GM18505 (cell line): Measurements from ENCODE around the gene ZNF787.

Source experiments
- ATAC-seq: cut with Tn5 transposase; IDR thresholded peaks from one replicate; pipeline ENCODE4 v1.9.1; 2021; ENCODE audit not compliant: unreplicated experiment
- POLR2A ChIP-seq: IDR thresholded peaks from 4 replicates; pipeline ENCODE4 v1.6.1; 2011; ENCODE audit warnings: borderline replicate concordance; ENCODE audit not compliant: insufficient read depth, insufficient read length; ENCODE audit errors: extremely low read depth

ZNF787 gene

DNA sequence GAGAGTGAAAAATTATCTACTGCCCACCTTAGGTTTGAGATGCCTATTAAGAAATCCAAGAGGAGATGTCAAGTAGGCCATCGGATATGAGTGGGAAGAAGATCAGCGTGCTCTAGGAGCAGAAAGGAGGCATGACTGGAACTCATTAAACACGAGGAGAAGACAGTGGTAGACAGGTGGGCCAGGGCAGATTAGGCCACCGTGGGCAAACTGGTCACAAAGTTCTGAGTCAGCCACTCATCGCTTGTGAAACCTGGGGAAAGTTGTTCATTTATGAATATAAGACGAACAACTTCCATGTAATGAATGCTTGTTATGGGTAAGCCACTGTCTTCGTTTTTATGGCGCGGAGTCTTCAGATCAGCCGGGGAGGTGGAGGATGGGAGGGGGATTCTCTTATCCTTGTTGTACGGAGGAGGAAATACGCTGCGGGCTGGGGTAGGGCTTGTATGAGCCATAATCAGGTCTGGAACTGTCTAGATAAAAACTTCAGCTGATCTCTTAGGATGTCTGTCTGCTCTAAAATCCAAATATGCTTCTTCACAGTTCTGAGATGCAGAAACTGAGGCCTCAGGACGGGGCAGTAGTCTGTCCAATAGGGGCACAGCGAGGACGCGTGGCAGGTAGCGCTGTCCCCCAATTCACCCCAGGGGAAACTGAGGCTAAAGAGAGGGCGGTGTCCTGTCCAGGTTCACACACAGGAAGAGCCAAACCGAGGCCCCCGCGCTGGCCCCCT lies 18.9 kb upstream of the ZNF787 start:
- TF ChIP-seq POLR2A = no peak
- ATAC-seq = no peak

DNA sequence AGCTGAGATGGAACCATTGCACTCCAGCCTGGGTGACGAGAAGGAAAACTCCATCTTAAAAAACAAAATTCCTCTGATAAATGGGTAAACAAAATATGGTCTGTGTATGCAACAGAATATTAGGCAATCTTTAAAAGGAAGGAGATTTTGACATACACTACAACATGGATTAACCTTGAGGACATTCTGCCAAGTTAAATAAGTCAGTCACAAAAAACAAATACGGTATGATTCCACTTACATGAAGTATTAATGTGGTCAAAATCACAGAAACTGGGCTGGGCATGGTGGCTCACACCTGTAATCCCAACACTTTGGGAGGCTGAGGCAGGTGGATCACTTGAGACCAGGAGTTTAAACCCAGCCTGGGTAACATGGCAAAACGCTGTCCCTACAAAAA lies 17.0 kb upstream of the ZNF787 start:
- ATAC-seq = no peak
- no peak for TF ChIP-seq POLR2A

DNA sequence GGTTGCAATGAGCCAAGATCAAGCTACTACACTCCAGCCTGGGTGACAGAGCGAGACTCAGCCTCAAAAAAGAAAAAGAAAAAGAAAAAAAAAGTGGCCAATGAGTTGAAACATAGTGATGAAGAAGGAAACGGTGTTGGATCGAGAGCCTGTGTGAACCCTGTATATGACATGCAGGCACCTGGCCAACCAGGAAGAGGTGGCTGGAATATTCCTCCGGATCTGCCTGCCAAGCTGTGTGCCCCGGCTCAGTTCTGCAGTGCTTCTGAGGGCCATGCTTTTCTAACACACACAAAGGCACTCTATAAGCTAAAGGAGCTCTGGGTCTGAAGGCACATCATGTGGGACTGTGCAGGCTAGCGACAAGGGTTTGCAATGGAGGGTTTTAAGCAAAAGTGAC lies 16.3 kb upstream of the ZNF787 start:
- no peak for TF ChIP-seq POLR2A
- no peak for ATAC-seq

GRCh38 chr19:56136362-56136761 lies 15.3 kb upstream of the ZNF787 start:
- no peak for TF ChIP-seq POLR2A
- ATAC-seq = no peak

DNA sequence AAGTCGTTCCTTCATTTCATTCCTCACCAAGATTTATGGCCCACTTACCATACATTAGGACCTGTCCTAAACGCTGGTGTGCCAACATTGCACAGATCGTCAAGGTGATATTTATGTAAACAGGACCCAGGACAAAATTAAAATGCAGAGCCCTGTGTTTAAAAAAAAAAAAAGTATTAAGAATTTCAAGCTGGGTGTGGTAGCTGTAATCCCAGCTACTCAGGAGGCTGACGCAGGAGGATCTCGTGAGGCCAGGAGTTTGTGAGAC lies 13.5 kb upstream of the ZNF787 start:
- no peak for TF ChIP-seq POLR2A
- no peak for ATAC-seq

DNA sequence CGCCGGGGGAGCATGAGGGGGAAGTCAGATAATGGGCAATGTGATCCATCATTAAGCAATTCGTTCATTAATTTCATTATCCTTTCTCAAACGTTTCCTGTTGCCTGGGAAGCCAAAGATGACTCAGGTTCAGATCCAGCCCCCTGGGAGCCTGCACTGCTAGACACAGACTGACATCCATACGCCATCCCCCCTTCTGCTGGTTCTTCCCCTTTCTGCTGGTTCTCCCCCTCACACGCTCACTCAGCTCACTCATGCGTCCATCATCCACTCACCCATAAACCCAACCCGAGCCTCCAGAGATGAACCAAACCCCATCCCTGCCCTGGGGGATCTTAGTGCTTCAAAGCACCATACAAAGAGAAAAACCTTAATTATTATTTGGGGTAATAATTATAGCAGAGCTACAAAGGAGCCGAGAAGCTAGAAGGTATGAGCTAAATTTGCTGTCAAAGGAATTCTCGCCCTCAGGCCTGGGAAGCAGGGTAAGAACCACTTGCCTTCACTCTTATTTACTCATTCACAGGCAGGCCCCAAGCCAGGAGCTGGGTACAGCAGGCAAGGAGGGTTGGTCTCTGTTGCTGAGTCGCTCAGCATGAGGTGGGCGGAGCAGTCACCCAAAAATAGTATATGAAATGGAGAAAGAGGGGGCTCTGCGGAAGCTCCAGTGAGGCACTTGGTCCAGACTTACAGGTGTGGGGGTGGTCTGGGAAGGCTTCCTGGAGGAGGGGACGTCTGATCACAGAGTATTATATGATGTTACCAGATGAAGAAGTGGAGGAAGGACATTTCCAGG lies 13.0 kb upstream of the ZNF787 start:
- TF ChIP-seq POLR2A = no peak
- peak; percentile 85 for ATAC-seq

DNA sequence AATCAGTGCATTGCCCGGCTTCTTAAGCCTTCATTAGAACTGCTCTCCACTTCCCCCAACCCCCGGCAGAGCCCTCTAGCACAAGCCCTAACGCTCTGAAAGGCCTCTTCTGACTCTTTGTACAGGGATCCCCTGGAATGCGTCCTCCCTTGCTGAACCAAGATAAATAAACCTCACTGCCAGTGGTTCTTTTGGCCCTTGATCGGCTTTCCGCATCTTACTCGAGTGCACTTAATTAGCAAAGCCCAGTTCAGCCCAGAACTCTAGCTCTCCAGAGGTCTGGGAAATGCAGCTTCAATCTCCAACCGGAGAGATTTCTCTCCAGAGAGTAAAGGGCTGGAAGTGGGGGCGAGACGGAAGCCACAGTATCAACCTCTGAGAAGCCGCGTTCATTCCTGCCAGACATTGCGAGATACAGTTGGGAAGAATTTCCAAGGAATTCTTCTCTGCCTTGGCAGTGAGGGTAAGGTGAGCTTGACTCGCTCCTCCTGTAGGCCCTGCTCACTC lies 11.3 kb upstream of the ZNF787 start:
- no peak for ATAC-seq
- no peak for TF ChIP-seq POLR2A

GRCh38 chr19:56131651-56132050 lies 10.6 kb upstream of the ZNF787 start:
- no peak for TF ChIP-seq POLR2A
- no peak for ATAC-seq

- ATAC-seq = no peak
- no peak for TF ChIP-seq POLR2A
These were observed 8.9 kb upstream of the ZNF787 start for GRCh38 chr19:56130006-56130405.

- no peak for ATAC-seq
- no peak for TF ChIP-seq POLR2A
These were observed 6.1 kb upstream of the ZNF787 start for GRCh38 chr19:56126983-56127780.

GRCh38 chr19:56125806-56126590 lies 4.9 kb upstream of the ZNF787 start:
- ATAC-seq = no peak
- no peak for TF ChIP-seq POLR2A

DNA sequence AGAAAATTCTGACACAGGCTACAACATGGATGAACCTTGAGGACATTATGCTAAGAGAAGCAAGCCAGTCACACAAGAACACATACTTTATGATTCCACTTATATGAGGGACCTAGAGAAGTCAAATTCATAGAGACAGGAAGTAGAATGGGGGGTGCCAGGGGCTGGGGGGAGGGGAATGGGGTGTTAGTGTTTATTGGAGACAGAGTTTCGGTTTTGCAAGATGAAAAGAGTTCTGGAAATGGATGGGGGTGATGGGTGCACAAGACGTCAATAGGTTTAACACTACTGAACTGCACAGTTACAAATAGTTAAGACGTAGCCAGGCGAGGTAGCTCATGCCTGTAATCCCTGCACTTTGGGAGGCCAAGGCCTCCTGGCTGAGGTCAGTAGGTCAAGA lies 3.5 kb upstream of the ZNF787 start:
- ATAC-seq = no peak
- TF ChIP-seq POLR2A = no peak
